ENCODE data around the gene SMIM7.

GRCh38 chr19:16607819-16608218, 52.1 kb downstream of the SMIM7 start:
- no peak for TF ChIP-seq CTCF (IDR thresholded peaks at IDR 0.05)
- TF ChIP-seq ZNF416 (CRISPR knock-in tag; IDR thresholded peaks at IDR 0.05), result no peak
- no peak for TF ChIP-seq STAT6 (CRISPR knock-in tag; conservative IDR thresholded peaks at IDR 0.05; ENCODE audit: low read depth)
- TF ChIP-seq NR3C1 (CRISPR knock-in tag; conservative IDR thresholded peaks at IDR 0.05; ENCODE audit: low read depth), result no peak
- no peak for TF ChIP-seq IRF1 (CRISPR knock-in tag; IDR thresholded peaks at IDR 0.05)
- TF ChIP-seq ATF3 (CRISPR knock-in tag; conservative IDR thresholded peaks at IDR 0.05), result no peak
- no peak for TF ChIP-seq PREB (CRISPR knock-in tag; IDR thresholded peaks at IDR 0.05; ENCODE audit: borderline replicate concordance)
- no peak for TF ChIP-seq TEAD1 (CRISPR knock-in tag; IDR thresholded peaks at IDR 0.05)
- no peak for TF ChIP-seq NFE2L1 (CRISPR knock-in tag; IDR thresholded peaks at IDR 0.05)
- TF ChIP-seq SP1 (CRISPR knock-in tag; conservative IDR thresholded peaks at IDR 0.05), result no peak
- no peak for TF ChIP-seq MAX (CRISPR knock-in tag; IDR thresholded peaks at IDR 0.05)
- TF ChIP-seq ZBTB43 (CRISPR knock-in tag; IDR thresholded peaks at IDR 0.05), result no peak
- TF ChIP-seq FOXP4 (CRISPR knock-in tag; IDR thresholded peaks at IDR 0.05), result no peak
- TF ChIP-seq ESRRA (CRISPR knock-in tag; IDR thresholded peaks at IDR 0.05; ENCODE audit: borderline replicate concordance), result no peak

Measured in WTC11 (cell line).